C4-2B (cell line): ENCODE data around the gene CETP.

Experiments
- ZFX ChIP-seq: fragments of 450-650 bp; IDR thresholded peaks from 2 replicates; pipeline ENCODE4 v1.6.1; 2017
- TF ChIP-seq, protein P1 (sequence below): fragments of 450-650 bp; conservative IDR thresholded peaks from 2 replicates; pipeline ENCODE4 v1.5.1; 2017; ENCODE audit warnings: mild to moderate bottlenecking

DNA sequence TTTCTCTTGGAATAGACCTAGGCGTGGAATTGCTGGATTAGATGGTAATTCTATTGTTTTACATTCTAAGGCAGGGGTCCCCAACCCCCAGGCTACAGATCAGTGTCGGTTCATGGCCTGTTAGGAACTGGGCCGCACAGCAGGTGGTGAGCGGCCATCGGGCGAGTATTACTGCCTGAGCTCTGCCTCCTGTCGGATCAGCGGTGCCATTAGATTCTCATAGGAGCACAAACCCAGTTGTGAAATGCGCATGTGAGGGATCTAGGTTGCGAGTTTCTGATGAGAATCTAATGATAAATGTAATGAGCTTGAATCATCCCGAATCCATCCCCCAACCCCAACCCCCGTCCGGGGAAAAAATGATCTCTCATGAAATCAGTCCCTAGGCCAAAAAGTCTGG lies 50.6 kb downstream of the CETP start:
- TF ChIP-seq, protein P1, sequence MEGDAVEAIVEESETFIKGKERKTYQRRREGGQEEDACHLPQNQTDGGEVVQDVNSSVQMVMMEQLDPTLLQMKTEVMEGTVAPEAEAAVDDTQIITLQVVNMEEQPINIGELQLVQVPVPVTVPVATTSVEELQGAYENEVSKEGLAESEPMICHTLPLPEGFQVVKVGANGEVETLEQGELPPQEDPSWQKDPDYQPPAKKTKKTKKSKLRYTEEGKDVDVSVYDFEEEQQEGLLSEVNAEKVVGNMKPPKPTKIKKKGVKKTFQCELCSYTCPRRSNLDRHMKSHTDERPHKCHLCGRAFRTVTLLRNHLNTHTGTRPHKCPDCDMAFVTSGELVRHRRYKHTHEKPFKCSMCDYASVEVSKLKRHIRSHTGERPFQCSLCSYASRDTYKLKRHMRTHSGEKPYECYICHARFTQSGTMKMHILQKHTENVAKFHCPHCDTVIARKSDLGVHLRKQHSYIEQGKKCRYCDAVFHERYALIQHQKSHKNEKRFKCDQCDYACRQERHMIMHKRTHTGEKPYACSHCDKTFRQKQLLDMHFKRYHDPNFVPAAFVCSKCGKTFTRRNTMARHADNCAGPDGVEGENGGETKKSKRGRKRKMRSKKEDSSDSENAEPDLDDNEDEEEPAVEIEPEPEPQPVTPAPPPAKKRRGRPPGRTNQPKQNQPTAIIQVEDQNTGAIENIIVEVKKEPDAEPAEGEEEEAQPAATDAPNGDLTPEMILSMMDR, result no peak
- TF ChIP-seq ZFX, result no peak
